ENCODE measurements around the gene IGFBP1.

The IGFBP1 gene

GRCh38 chr7:45873035-45873354 is 15.3 kb upstream of the IGFBP1 start, which contains the start of gene CCDC201:
Gene CCDC201, minus strand, starts transcription at chr7:45873082. Its CDS starts 75 bp downstream, at chr7:45873007.
- Mint-ChIP-seq H3K9me3 (no peaks in the 10 kb centered on the region), H3K4me1 (no peaks in the 10 kb centered on the region), H3K27ac (no peak within 1 kb of the TSS), H3K27me3 (peaks cover 6% of the 10 kb centered on the region), H3K4me3 (no peak within 1 kb of the TSS), H3K36me3 (ENCODE audit: low read depth) (no peaks in the 10 kb centered on the region)
- ATAC-seq = no peak
- DNase-seq = no peak

GRCh38 chr7:45873355-45873754 is 14.9 kb upstream of the IGFBP1 start:
- Mint-ChIP-seq H3K4me1 (no peaks in the 10 kb centered on the region), H3K27me3 (peaks cover 6% of the 10 kb centered on the region), H3K4me3 (no peak overlapping the region), H3K36me3 (ENCODE audit: low read depth) (no peaks in the 10 kb centered on the region), H3K27ac (no peak overlapping the region), H3K9me3 (no peaks in the 10 kb centered on the region)
- no peak for ATAC-seq
- no peak for DNase-seq

GRCh38 chr7:45874408-45875131 is 13.7 kb upstream of the IGFBP1 start:
- no peak for DNase-seq
- no peak overlapping the region for H3K27ac Mint-ChIP-seq
- H3K4me1 Mint-ChIP-seq = no peaks in the 10 kb centered on the region
- H3K27me3 Mint-ChIP-seq = peaks cover 2% of the 10 kb centered on the region
- no peaks in the 10 kb centered on the region for H3K9me3 Mint-ChIP-seq
- ATAC-seq = no peak
- no peaks in the 10 kb centered on the region for H3K36me3 Mint-ChIP-seq (ENCODE audit: low read depth)
- no peak overlapping the region for H3K4me3 Mint-ChIP-seq

- Mint-ChIP-seq H3K4me1 (no peaks in the 10 kb centered on the region), H3K36me3 (ENCODE audit: low read depth) (no peaks in the 10 kb centered on the region), H3K27me3 (no peaks in the 10 kb centered on the region), H3K27ac (no peak overlapping the region), H3K9me3 (no peaks in the 10 kb centered on the region), H3K4me3 (no peak overlapping the region)
- ATAC-seq = no peak
- no peak for DNase-seq
These were observed 11.8 kb upstream of the IGFBP1 start for GRCh38 chr7:45876519-45876918.

- no peaks in the 10 kb centered on the region for H3K9me3 Mint-ChIP-seq
- no peaks in the 10 kb centered on the region for H3K27me3 Mint-ChIP-seq
- H3K36me3 Mint-ChIP-seq (ENCODE audit: low read depth) = no peaks in the 10 kb centered on the region
- H3K4me1 Mint-ChIP-seq = no peaks in the 10 kb centered on the region
- DNase-seq (no peak), ATAC-seq (no peak)
- no peak overlapping the region for H3K27ac Mint-ChIP-seq
- no peak overlapping the region for H3K4me3 Mint-ChIP-seq
These were observed 9.7 kb upstream of the IGFBP1 start for GRCh38 chr7:45878457-45879144.

- no peak overlapping the region for H3K4me3 Mint-ChIP-seq
- H3K4me1 Mint-ChIP-seq = no peaks in the 10 kb centered on the region
- H3K36me3 Mint-ChIP-seq (ENCODE audit: low read depth) = no peaks in the 10 kb centered on the region
- peaks cover 10% of the 10 kb centered on the region for H3K27me3 Mint-ChIP-seq
- no peak for DNase-seq
- ATAC-seq = no peak
- H3K9me3 Mint-ChIP-seq = no peaks in the 10 kb centered on the region
- H3K27ac Mint-ChIP-seq = no peak overlapping the region
These were observed 7.8 kb upstream of the IGFBP1 start for GRCh38 chr7:45880433-45880860.

- Mint-ChIP-seq H3K9me3 (no peaks in the 10 kb centered on the region), H3K27ac (no peak overlapping the region), H3K4me1 (no peaks in the 10 kb centered on the region), H3K27me3 (peaks cover 14% of the 10 kb centered on the region), H3K36me3 (ENCODE audit: low read depth) (no peaks in the 10 kb centered on the region), H3K4me3 (no peak overlapping the region)
- no peak for ATAC-seq
- no peak for DNase-seq
These were observed 7.0 kb upstream of the IGFBP1 start for GRCh38 chr7:45881280-45881758.

GRCh38 chr7:45881759-45882464 is 6.4 kb upstream of the IGFBP1 start:
- H3K4me1 Mint-ChIP-seq = no peaks in the 10 kb centered on the region
- ATAC-seq (no peak), DNase-seq (no peak)
- no peaks in the 10 kb centered on the region for H3K36me3 Mint-ChIP-seq (ENCODE audit: low read depth)
- peaks cover 20% of the 10 kb centered on the region for H3K27me3 Mint-ChIP-seq
- no peak overlapping the region for H3K27ac Mint-ChIP-seq
- H3K9me3 Mint-ChIP-seq = no peaks in the 10 kb centered on the region
- H3K4me3 Mint-ChIP-seq = no peak overlapping the region

- Mint-ChIP-seq H3K27me3 (peaks cover 24% of the 10 kb centered on the region), H3K4me3 (no peak overlapping the region), H3K27ac (no peak overlapping the region), H3K4me1 (no peaks in the 10 kb centered on the region), H3K36me3 (ENCODE audit: low read depth) (no peaks in the 10 kb centered on the region), H3K9me3 (no peaks in the 10 kb centered on the region)
- ATAC-seq (no peak), DNase-seq (no peak)
These were observed 5.8 kb upstream of the IGFBP1 start for GRCh38 chr7:45882465-45882810.

GRCh38 chr7:45884136-45884535 is 4.2 kb upstream of the IGFBP1 start:
- no peak overlapping the region for H3K27ac Mint-ChIP-seq
- H3K36me3 Mint-ChIP-seq (ENCODE audit: low read depth) = no peaks in the 10 kb centered on the region
- H3K27me3 Mint-ChIP-seq = peaks cover 36% of the 10 kb centered on the region
- no peaks in the 10 kb centered on the region for H3K9me3 Mint-ChIP-seq
- H3K4me1 Mint-ChIP-seq = no peaks in the 10 kb centered on the region
- ATAC-seq (no peak), DNase-seq (no peak)
- no peak overlapping the region for H3K4me3 Mint-ChIP-seq

- H3K36me3 Mint-ChIP-seq (ENCODE audit: low read depth) = no peaks in the 10 kb centered on the region
- DNase-seq (no peak), ATAC-seq (no peak)
- no peak overlapping the region for H3K27ac Mint-ChIP-seq
- no peaks in the 10 kb centered on the region for H3K9me3 Mint-ChIP-seq
- peaks cover 44% of the 10 kb centered on the region for H3K27me3 Mint-ChIP-seq
- H3K4me1 Mint-ChIP-seq = no peaks in the 10 kb centered on the region
- H3K4me3 Mint-ChIP-seq = no peak overlapping the region
These were observed 2.9 kb upstream of the IGFBP1 start for GRCh38 chr7:45885264-45885882.

- no peak overlapping the region for H3K4me3 Mint-ChIP-seq
These were observed 1.2 kb upstream of the IGFBP1 start for GRCh38 chr7:45886931-45887667.

GRCh38 chr7:45888993-45889366 is 692 bp downstream of the IGFBP1 start:
- no peak for ATAC-seq
- no peak for DNase-seq
- Mint-ChIP-seq H3K4me1 (no peaks in the 10 kb centered on the region), H3K4me3 (no peak overlapping the region), H3K27me3 (peaks cover 61% of the 10 kb centered on the region), H3K9me3 (no peaks in the 10 kb centered on the region), H3K36me3 (ENCODE audit: low read depth) (no peaks in the 10 kb centered on the region), H3K27ac (no peak overlapping the region)

More at GRCh38 chr7:45886931-45887667, 1.2 kb upstream of the IGFBP1 start:
- no peaks in the 10 kb centered on the region for H3K4me1 Mint-ChIP-seq
- H3K36me3 Mint-ChIP-seq (ENCODE audit: low read depth) = no peaks in the 10 kb centered on the region
- DNase-seq = no peak
- H3K9me3 Mint-ChIP-seq = no peaks in the 10 kb centered on the region
- peaks cover 51% of the 10 kb centered on the region for H3K27me3 Mint-ChIP-seq
- no peak for ATAC-seq
- H3K27ac Mint-ChIP-seq = no peak overlapping the region

GRCh38 chr7:45889367-45890067 is 1.2 kb downstream of the IGFBP1 start:
- Mint-ChIP-seq H3K36me3 (ENCODE audit: low read depth) (no peaks in the 10 kb centered on the region), H3K9me3 (no peaks in the 10 kb centered on the region), H3K4me1 (no peaks in the 10 kb centered on the region), H3K4me3 (no peak overlapping the region), H3K27ac (no peak overlapping the region), H3K27me3 (peaks cover 62% of the 10 kb centered on the region)
- ATAC-seq (no peak), DNase-seq (no peak)

Measured in activated naive CD8-positive, alpha-beta T cell treated with anti-CD3 and anti-CD28 coated beads, Interleukin-2, amount 50 U/mL, for 24 hours (primary cell).